ENCODE measurements around the gene SMARCD1.
"Not testable (repeated sequence)": the region's sequence is repeated elsewhere in the genome, so short reads cannot be mapped to it uniquely, and the experiment has no call there.

The SMARCD1 gene

GRCh38 chr12:50077099-50077498 is 8.0 kb upstream of the SMARCD1 start:
- DNase-seq (ENCODE audit: low spot score), result no peak

- no peak for DNase-seq (ENCODE audit: low spot score)
Measured at GRCh38 chr12:50078281-50078680, 6.9 kb upstream of the SMARCD1 start.

- DNase-seq (ENCODE audit: low spot score), result no peak
Measured at GRCh38 chr12:50079771-50080170, 5.4 kb upstream of the SMARCD1 start.

GRCh38 chr12:50081096-50081808 is 3.9 kb upstream of the SMARCD1 start:
- DNase-seq (ENCODE audit: low spot score), result no peak

- DNase-seq (ENCODE audit: low spot score), result no peak
Measured at GRCh38 chr12:50082644-50083043, 2.5 kb upstream of the SMARCD1 start.

GRCh38 chr12:50083301-50083700 is 1.8 kb upstream of the SMARCD1 start:
- DNase-seq (ENCODE audit: low spot score), result no peak

GRCh38 chr12:50084409-50084774 is 750 bp upstream of the SMARCD1 start:
- DNase-seq (ENCODE audit: low spot score), result not testable (repeated sequence)

GRCh38 chr12:50085615-50086072 is 502 bp downstream of the SMARCD1 start:
- DNase-seq (ENCODE audit: low spot score), result no peak

GRCh38 chr12:50086148-50086547 is 1.0 kb downstream of the SMARCD1 start:
- DNase-seq (ENCODE audit: low spot score), result no peak

GRCh38 chr12:50087151-50087550 is 2.0 kb downstream of the SMARCD1 start:
- no peak for DNase-seq (ENCODE audit: low spot score)

GRCh38 chr12:50087995-50088394 is 2.9 kb downstream of the SMARCD1 start:
- DNase-seq (ENCODE audit: low spot score), result peak; percentile 58

- peak; percentile 53 for DNase-seq (ENCODE audit: low spot score)
Measured at GRCh38 chr12:50088577-50089335, 3.6 kb downstream of the SMARCD1 start.

GRCh38 chr12:50089730-50090129 is 4.6 kb downstream of the SMARCD1 start:
- DNase-seq (ENCODE audit: low spot score), result no peak

- no peak for DNase-seq (ENCODE audit: low spot score)
Measured at GRCh38 chr12:50090391-50090790, 5.2 kb downstream of the SMARCD1 start.

GRCh38 chr12:50097952-50098351 is 12.8 kb downstream of the SMARCD1 start:
- no peak for DNase-seq (ENCODE audit: low spot score)

- peak; percentile 83 for DNase-seq (ENCODE audit: low spot score)
Measured at GRCh38 chr12:50099302-50100008, 14.3 kb downstream of the SMARCD1 start.

- DNase-seq (ENCODE audit: low spot score), result no peak
Measured at GRCh38 chr12:50100561-50100960, 15.4 kb downstream of the SMARCD1 start.

- peak; percentile 68 for DNase-seq (ENCODE audit: low spot score)
Measured at GRCh38 chr12:50101663-50102062, 16.5 kb downstream of the SMARCD1 start.

GRCh38 chr12:50102131-50102531 is 17.0 kb downstream of the SMARCD1 start:
- DNase-seq (ENCODE audit: low spot score), result no peak

GRCh38 chr12:50102646-50103309 is 17.6 kb downstream of the SMARCD1 start:
- DNase-seq (ENCODE audit: low spot score), result no peak

- DNase-seq (ENCODE audit: low spot score), result no peak
Measured at GRCh38 chr12:50103351-50103750, 18.2 kb downstream of the SMARCD1 start.

GRCh38 chr12:50103767-50104321 is 18.7 kb downstream of the SMARCD1 start, which contains the start of gene GPD1:
Gene GPD1 (plus strand): TSS chr12:50104008. CDS start chr12:50104051, 43 bp downstream.
- peak; percentile 74 for DNase-seq (ENCODE audit: low spot score)
